Measurements from ENCODE around the gene PDXK.

Gene PDXK

DNA sequence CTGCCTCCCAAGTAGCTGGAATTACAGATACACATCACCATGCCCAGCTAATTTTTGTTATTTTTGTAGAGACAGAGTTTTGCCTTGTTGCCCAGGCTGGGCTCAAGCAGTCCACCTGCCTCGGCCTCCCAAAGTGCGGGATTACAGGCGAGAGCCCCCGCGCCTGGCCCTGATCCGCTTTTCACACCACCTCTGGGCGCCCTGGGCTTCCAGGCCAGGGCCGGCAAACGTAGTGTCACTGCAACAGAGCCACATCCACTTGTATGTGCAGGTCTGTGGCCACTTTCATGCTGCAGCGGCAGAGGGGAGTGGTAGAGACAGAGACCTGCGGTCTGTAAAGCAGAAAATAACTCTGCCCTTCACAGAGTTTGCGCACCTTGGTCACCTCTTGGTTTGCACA, 30.0 kb upstream of the PDXK start:
- TF ChIP-seq, protein P1, sequence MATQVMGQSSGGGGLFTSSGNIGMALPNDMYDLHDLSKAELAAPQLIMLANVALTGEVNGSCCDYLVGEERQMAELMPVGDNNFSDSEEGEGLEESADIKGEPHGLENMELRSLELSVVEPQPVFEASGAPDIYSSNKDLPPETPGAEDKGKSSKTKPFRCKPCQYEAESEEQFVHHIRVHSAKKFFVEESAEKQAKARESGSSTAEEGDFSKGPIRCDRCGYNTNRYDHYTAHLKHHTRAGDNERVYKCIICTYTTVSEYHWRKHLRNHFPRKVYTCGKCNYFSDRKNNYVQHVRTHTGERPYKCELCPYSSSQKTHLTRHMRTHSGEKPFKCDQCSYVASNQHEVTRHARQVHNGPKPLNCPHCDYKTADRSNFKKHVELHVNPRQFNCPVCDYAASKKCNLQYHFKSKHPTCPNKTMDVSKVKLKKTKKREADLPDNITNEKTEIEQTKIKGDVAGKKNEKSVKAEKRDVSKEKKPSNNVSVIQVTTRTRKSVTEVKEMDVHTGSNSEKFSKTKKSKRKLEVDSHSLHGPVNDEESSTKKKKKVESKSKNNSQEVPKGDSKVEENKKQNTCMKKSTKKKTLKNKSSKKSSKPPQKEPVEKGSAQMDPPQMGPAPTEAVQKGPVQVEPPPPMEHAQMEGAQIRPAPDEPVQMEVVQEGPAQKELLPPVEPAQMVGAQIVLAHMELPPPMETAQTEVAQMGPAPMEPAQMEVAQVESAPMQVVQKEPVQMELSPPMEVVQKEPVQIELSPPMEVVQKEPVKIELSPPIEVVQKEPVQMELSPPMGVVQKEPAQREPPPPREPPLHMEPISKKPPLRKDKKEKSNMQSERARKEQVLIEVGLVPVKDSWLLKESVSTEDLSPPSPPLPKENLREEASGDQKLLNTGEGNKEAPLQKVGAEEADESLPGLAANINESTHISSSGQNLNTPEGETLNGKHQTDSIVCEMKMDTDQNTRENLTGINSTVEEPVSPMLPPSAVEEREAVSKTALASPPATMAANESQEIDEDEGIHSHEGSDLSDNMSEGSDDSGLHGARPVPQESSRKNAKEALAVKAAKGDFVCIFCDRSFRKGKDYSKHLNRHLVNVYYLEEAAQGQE (IDR thresholded peaks at IDR 0.05; ENCODE audit: insufficient read depth in 1 of 2, low read depth in 2 of 2, low read length in 2 of 2) = no peak
- TF ChIP-seq SIN3A (IDR thresholded peaks at IDR 0.05; ENCODE audit: borderline replicate concordance, insufficient read depth, low read length) (no peak), POLR2AphosphoS5 (IDR thresholded peaks at IDR 0.05; ENCODE audit: low read depth, low read length) (no peak), TAF1 (IDR thresholded peaks at IDR 0.05; ENCODE audit: borderline replicate concordance, insufficient read depth, low read length) (no peak), FOXP2 (optimal IDR thresholded peaks at IDR 0.05; ENCODE audit: borderline replicate concordance, extremely low read depth, extremely low read length, insufficient read depth) (no peak)

DNA sequence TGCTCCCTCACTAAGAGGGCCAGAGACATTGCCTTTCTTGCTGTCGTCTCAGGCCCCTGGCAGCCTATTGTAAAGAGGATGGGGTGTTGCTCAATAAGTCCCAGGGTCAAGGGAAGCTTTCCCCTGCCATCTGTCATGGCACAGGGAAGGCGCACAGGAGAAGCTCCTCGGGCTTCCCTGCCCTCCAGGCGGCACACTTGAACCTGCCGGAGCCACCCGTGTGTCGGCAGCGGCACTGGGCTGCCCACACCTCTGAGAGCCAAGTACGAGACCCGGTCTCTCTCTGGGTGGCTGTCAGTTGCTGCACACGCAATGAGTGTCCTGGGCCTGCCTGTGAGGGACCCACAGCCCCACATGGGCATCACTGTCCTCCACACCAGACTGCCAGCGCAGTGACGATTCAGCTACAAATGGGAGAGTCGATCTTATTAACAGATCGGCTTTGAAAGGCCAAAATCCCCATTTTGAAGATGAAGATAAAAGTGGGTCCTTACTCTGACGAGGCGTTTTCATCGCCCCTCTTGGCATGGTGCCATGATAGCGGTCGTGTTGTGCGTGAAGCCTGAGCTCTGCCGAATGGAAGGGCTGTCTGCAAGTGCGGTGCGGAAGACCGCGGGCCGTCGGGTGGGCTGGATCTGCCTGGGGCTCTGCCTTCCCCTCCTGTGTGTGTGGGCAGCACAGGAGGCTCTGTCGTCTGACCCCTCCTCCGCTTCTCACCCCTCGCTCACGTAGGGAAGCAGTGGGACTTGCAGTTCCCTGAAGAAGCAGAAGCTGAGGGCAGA, 29.2 kb upstream of the PDXK start:
- TF ChIP-seq POLR2AphosphoS5 (IDR thresholded peaks at IDR 0.05; ENCODE audit: low read depth, low read length) (0 out of 2 replicates have a peak, but pooled peaks have one; percentile 37), TAF1 (IDR thresholded peaks at IDR 0.05; ENCODE audit: borderline replicate concordance, insufficient read depth, low read length) (no peak)

DNA sequence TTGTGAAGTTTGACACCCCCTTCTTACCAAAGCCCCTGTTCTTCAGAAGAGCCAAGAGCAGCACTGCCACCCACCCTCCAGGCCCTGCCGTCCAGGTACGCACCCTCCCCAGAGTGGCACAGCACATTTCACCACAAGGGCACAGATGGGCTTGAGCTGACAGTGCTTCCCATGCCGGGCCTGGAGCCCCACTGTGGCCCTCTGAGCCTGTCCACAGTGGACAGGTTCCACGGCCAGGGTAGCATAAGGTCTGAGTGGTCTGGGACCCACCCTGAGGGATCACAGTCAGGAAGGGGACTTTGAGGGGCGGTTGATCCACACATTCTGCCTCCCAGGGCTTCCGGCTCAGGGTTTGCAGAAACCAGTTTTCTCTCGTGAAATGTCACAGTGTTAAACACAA, 28.6 kb upstream of the PDXK start:
- no peak for TF ChIP-seq POLR2AphosphoS5 (IDR thresholded peaks at IDR 0.05; ENCODE audit: low read depth, low read length)

DNA sequence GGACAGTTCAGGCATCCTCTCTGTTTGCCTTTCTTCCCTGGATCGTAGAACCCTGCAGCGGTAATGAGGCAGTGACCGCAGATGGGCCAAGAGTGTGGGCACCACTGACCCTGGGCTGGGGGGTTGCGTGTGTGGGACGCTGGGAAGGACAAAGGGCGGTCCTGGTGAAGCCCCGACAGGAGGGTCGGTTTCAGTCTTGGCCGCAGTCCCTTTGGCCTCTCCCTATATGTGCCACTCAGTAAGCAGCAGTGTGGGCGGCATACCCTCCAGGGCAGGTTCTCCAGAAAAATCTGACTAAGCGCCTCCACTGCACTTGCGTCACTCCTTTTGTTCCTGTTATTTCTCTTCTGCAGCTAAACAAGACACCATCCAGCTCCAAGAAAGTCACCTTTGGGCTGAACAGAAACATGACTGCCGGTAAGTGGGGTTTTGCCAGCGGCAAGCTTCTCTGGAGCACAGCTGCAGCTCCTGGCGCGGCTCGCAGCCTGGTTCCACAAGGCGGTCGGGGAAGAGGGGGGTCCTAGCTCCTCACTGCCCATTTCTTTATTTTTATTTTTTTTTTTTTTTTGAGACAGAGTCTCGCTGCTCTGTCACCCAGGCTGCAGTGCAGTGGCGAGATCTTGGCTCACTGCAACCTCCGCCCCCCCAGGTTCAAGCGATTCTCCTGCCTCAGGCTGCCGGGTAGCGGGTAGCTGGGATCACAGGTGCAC, 27.7 kb upstream of the PDXK start:
- TF ChIP-seq FOXP2 (optimal IDR thresholded peaks at IDR 0.05; ENCODE audit: borderline replicate concordance, extremely low read depth, extremely low read length, insufficient read depth) (no peak), POLR2AphosphoS5 (IDR thresholded peaks at IDR 0.05; ENCODE audit: low read depth, low read length) (no peak), TAF1 (IDR thresholded peaks at IDR 0.05; ENCODE audit: borderline replicate concordance, insufficient read depth, low read length) (no peak), SIN3A (IDR thresholded peaks at IDR 0.05; ENCODE audit: borderline replicate concordance, insufficient read depth, low read length) (no peak)
- TF ChIP-seq, protein P1 (IDR thresholded peaks at IDR 0.05; ENCODE audit: insufficient read depth in 1 of 2, low read depth in 2 of 2, low read length in 2 of 2) = no peak

DNA sequence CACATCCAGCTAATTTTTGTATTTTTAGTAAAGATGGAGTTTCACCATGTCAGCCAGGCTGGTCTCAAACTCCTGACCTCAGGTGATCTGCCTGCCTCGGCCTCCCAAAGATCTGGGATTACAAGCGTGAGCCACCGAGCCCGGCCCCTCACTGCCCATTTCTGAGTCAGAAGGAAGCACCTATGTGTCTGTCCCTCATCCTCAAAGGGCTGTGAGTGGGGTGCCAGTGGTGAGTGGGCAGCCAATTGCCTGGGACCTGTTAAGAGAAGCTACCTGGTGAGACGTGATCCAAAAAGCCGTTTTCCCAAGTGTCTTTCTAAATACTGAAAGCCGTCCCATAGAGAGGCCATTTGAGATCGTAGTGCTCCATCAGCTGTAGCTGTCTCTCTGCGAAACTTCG, 27.1 kb upstream of the PDXK start:
- TF ChIP-seq POLR2AphosphoS5 (IDR thresholded peaks at IDR 0.05; ENCODE audit: low read depth, low read length) = no peak
- no peak for TF ChIP-seq SIN3A (IDR thresholded peaks at IDR 0.05; ENCODE audit: borderline replicate concordance, insufficient read depth, low read length)
- no peak for TF ChIP-seq FOXP2 (optimal IDR thresholded peaks at IDR 0.05; ENCODE audit: borderline replicate concordance, extremely low read depth, extremely low read length, insufficient read depth)
- TF ChIP-seq TAF1 (IDR thresholded peaks at IDR 0.05; ENCODE audit: borderline replicate concordance, insufficient read depth, low read length) = no peak
- TF ChIP-seq, protein P1 (IDR thresholded peaks at IDR 0.05; ENCODE audit: insufficient read depth in 1 of 2, low read depth in 2 of 2, low read length in 2 of 2) = no peak

DNA sequence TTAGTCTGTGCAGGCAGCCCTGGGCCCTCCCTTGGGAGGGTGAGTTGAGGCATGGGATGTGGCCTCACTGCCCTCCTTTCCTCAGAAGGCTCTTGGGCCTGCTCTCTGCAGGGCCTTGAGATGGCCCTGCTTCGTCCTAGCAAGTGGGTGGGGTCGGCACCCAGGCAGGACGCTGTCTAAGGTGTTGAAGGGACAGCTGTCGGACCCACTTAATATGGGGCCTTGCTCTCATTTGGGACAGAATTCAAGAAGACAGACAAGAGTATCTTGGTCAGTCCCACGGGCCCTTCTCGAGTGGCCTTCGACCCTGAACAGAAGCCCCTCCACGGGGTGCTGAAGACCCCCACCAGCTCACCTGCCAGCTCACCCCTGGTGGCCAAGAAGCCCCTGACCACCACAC, 26.0 kb upstream of the PDXK start:
- TF ChIP-seq, protein P1 (IDR thresholded peaks at IDR 0.05; ENCODE audit: insufficient read depth in 1 of 2, low read depth in 2 of 2, low read length in 2 of 2) = no peak
